HG03432 (cell line): ENCODE results near the gene IL1A.

ENCODE experiments used
- ATAC-seq: cut with Tn5 transposase; IDR thresholded peaks from one replicate; pipeline ENCODE4 v1.9.1; 2021; ENCODE audit warnings: mild to moderate bottlenecking, moderate library complexity; ENCODE audit not compliant: unreplicated experiment

Gene IL1A

DNA sequence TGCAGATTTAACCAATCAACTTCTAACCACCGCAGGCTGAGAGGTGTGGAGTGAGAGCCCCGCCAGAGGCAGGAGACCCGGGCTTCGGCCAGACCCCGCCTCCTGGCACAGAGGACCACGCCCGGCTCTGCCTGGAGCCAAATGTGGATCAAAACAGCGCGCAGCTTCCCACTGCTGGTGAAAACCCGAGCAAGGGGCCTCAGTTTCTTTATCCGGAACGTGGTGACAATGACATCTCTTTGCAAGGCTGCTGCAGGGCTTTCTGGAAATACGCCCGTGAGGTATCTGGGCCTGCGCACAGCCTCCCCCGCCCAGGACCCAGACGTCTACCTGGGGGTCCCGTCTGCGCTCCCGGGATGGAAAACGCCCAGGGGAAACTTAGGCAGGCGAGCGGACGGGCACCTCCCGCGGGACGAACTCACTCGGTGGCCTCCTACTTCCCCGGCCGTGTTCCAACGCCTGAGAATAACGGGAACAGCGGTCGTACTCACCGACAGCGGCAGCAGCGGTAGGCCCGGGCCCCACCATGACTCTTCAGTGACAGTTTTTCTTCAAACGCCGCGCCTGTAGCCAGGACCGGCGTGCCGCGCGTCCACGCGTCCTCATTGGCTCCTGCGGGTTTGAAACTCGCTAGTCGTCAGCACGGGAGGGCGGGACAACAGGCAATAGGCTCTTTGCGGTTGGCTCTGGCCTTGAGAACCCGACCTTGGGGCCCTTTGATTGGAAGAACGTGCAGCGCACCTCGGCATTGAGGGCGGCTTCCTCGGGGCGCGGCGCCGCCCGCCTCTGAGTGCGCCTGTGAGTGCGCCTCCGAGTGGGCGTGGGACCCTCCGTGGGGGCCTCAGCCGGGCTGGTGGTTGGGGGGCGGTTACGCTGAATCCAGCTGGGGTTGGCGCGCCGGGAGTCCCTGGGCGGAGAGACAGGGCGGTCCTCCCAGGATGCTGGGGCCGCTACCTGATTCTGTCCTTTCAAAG is 19.9 kb downstream of the IL1A start, which contains the start of gene CKAP2L:
Gene CKAP2L (minus strand): TSS at position 539 of the 974 bp plus-strand sequence. CDS start 11 bp downstream, at position 528.
- ATAC-seq: peak; percentile 98

DNA sequence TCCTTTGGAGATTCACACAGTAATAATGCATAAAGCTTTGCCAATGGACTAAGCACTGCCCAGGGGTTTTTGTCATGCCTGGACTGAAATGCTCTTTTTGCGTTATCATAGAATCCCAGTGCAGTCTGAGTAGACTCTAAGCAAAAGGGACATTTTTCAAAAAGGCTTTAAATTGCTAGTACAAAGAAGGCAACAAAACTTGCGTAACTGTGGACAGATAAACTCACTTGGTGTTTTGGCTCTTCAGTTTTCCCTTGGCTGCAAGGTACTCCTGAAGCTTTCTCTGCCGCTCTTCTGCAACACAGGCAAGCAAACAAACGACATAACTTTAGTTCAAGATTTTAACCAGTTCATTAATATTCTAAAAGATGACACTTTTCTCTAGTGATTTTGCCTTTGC is 22.0 kb downstream of the IL1A start:
- no peak for ATAC-seq

DNA sequence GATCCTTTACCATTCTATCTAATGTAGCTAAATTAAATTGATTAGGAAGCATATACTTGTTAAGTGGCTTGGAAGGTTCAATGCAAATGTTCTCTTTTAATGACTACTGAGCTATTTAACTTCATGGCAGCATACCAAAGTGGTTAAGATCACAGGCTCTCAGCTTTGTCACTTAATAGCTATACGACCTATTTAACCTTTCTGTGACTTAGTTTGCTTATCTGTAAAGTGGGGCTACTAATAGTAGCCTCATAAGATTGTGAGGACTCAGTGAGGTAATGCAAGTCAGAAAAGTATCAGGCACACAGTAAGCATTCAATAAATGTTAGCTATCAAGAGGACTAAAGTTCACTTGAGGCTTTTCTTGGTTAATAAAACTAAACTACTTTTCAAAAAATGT is 24.1 kb downstream of the IL1A start:
- no peak for ATAC-seq

DNA sequence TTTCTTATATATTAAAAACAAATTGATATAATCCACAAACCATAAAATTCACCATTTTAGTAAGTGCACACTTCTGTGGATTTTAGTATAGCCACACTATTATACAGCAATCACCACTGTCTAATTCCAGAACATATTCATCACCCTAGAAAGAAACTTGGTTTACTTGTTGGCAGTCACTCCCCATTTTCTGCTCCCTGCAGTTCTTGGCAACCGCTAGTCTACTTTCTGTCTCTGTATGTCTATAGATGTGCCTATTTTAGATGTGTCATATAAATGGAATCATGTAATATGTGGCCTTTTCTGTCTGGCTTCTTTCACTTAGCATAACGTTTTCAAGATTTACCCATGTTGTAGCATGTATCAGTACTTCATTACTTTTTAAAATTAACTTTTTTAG is 25.6 kb downstream of the IL1A start:
- ATAC-seq: no peak

DNA sequence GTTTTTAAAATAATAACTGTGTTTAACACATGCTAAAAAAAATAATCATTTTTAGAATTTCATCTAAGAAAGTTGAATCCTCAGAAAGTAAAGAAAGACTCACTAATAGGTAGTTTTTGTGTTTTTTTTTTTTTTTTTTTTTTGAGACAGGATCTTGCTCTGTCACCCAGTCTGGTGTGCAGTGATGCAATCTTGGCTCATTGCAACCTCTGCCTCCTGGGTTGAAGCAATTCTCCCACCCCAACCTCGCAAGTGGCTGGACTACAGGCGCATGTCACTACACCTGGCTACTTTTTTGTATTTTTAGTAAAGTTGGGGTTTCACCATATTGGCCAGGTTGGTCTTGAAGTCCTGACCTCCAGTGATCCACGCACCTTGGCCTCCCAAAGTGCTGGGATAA is 27.0 kb downstream of the IL1A start:
- ATAC-seq: no peak

DNA sequence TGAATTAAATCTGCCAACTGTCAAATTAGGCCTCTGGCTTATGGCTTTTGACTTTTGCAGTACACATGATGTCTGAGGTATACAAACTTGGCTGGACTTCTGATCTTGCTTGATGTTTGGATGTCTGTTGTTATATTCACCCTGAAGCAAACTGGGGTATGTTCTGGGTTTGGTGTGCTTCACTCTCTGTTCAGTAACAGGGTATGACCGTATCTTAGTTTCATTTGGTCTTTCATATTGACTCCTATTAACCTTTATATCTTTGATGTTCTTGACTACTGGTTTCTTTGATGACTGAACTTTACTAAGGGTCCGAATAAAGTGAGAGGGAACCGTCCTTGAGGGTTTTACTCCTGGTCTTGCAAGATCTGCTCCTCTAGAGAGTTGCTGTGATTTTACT is 28.1 kb downstream of the IL1A start:
- no peak for ATAC-seq

DNA sequence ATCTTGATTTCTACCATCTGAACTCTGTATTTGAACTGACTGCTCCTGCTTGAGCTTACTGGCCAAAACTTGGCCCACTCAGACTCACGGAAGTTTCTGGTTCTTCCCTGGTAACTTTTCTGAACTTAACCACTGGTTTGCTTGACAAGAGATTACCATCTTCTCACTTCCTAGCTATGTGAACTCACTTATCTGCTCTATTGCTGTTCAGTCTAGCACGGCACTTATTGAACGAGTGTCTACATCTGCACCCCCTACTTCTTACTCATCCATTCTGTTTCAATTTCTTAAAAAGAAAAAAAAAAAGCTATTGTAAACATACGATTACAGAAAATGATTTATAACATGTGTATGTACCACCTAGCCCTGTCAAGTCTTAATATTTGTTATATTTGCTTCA is 28.8 kb downstream of the IL1A start:
- no peak for ATAC-seq

DNA sequence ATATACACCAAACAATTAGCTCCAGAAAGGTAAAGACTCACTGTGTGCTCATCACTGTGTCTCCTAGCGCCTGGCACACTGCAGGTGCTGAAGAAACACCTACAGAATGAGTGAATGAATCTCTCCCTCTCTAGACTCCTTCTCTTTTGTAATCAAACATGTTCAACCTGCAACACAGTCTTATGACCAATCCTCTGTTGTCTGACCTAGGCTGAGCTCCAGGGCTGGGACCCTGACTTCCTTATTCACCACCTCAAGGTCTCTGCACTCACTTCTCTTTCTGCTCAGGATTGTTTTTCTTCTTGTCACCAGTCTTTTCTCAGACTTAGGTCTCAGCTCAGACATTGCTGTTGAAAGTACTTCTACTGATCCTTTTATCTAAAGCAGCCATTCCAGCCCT is 29.7 kb downstream of the IL1A start:
- no peak for ATAC-seq

DNA sequence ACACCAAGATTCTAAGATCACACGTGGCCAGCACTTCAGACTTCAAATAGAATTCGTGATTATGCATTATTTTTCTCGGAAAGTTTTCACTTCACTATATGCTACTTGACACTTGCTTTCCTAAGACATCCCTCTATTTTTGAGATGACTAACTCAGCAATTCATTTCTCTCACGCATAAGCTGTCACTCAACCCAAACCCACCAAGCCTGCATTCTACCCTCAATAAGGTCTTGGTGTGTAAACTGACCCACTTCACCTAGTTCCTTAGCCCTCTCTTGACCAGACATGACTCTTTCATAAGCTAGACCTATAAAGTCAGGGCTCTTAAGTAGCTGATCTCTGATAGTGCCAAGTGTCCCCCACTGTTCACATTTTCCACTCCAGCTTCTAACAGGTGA is 31.6 kb downstream of the IL1A start:
- ATAC-seq: no peak

DNA sequence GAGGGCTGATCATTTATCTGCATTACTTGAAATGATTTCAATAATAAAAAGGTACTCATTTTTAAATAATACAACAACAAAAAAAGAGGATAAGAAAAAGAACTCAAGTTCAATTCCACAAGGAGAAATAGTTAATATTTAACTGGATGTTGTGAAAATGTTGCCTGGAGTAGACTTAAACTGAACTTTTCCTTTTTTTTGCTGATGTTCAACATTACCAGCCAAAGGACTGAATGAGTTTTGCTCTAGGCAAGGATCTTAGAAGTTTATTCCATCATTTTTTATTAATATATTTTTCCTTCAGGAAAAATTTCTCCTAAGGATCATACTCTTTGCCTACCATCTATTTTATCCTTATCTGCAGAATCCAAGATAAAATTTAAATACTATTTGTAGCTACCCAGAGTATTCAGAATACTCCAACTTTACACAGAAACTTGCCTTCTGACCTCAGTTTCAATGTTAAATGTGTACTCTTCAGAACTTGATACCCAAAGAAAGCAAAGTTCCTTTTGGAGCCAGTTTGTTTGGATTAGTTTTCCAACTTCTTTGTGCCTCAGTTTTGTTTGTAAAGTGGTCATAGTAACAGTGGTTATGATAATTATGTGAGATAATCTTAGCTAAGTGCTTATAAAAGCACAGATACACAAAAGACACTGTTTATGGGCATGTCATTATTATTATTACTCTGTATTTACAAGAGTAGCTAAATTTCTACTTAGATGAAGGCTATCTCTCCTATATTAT is 32.7 kb downstream of the IL1A start:
- ATAC-seq: no peak

DNA sequence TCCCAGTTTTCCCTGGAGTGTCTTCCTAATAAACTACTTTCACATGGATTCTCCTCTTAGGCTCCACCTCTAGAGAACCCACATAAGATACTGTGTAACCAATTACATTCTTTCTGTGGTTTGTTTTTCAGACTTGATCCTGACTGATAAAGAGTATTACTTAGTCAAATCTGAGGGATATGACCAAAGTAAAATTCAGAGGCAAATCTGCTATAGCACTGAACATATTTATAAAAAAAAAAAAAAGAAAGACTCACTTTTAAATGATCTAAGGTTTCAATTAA is 33.8 kb downstream of the IL1A start:
- no peak for ATAC-seq

DNA sequence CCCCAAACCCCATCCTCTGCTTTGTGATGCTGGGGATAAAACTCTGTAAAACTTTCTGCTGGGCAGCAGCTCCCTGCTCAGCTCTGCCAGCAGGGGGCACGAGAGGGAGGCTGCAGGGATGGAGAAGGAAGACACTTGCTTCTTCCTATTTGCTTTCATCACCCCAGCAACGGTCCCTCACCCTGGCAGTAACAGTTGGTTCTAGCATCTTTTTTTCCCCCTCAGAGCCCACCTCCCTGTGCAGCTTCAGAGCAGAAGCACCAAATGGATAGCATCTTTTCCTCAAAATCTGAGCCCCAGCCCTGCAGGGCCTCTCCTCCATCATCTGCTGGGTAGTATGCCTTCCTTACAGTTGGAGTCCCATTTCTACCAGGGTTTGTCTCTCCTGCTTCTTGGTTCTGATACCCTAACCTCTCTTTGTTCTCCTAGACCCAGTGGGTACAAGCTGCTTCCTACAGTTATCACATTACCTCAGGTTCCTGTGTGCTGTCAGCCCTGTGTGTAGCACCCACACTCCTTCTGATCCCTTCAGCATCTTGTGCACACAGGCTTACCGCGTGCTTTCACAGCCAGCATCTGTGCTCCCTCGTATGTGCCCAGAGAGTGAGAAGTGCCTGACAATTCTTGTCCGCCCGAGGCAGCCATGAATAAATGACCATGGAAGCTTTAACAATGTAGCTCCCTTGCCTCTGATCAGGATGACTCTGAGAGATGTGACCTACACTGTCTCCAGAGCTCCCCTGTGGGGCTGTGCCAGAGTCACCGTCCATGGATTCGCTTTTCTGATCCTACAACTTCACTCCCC is 34.3 kb downstream of the IL1A start:
- ATAC-seq: peak; percentile 72

DNA sequence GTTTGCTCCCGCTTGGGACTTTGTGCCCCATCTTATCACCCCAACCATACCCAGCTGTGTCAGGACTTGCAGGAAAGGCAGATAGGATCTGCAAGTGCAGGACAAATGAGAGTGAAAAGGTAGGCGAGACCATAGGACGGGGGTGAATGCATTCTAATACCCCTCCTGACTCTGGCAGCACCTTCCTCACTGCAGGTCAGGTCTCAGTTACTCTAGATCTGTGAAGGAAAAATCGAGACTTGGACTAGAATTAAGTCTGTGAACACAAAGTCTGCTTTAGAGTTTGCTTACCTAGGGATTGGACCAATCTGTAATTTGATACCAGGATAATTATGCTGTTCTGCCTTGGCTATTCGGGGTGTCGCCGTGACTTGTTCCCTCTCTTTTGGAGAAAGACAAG is 43.8 kb downstream of the IL1A start:
- no peak for ATAC-seq

DNA sequence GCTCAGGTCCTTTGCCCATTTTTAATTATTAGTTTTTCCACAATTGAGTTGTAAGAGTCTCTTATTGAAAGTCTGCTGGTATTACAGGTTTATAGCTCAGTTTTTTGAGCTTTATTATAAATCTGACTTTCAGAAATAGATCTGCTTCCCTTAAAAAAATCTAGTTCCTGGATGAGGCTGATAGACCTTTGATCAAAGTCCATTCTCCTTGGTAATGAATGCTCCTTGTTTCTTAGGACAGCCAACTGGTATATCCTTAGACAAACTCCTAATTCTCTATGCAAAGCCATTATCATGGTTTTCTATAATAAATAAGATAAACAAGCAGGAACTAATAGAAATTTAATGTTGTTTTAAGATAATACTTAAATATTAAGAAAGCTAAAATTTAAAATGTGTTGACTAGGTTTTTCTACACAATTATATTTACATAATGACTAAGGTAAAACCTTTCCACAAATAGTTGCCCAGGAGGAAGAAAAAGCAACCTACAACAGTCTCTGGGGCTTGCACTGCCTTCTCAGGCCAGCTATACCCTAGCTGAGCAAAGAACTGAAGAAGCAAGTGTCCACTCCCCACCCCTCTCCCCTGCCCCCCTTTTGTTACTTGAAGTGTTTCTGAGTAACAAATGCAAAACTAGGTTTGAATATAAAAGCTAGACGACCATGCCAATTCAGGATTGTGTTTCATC is 46.6 kb downstream of the IL1A start:
- ATAC-seq: no peak

DNA sequence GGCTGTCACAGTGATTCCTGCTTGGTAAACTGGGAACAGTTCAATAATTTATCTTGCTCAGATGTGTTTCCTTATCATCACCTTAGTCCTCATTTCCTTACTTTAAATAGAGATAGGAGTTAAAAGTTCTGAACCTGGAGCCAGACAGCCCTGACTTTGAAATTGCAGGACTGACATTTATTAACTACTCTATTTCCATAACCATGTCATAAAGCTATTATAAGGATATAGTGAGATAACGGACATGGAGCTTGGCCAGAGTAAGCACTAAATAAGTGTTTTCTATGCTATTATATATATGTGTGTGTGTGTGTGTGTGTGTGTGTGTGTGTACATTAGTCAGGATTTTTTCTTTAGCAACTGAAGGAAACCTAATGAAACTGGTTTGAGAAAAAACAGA is 50.4 kb downstream of the IL1A start:
- ATAC-seq: no peak

DNA sequence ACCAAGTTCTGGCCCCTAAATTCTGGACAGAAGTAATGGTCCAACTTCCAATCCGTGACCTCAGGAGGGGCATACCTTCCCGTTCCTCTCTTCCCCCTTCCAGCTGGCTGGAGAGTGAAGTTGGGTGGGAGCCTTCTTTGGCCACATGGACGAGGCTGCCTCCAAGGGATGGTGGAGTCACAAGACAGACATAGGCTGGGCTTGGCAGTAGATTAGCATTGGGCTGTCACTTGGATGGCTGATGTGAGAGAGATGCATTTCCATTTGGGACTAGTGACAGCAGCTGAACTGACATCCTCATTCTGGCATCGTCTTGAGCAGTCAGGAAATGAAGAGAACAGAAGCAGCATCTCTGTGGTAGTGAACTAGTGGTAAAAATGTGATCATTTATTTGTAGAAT is 50.8 kb downstream of the IL1A start:
- ATAC-seq: no peak

DNA sequence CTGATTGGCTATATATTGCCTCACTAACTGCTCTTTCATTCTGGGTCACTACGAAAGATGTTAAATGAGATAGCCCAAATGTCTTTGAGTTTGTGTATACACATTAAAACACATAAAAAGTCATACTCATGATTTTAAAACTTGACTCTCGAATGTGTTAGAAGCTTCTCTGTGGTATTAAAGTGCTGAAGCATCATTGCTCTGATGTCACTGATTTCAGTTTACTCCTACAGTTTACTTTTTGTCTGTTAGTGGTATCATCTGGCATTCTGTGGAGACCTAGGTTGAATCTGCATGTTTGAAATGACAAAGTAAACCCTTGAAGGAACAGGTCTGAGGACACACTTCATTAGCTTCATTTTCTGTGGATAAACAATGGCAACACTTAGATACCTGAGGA is 52.8 kb downstream of the IL1A start:
- ATAC-seq: no peak

DNA sequence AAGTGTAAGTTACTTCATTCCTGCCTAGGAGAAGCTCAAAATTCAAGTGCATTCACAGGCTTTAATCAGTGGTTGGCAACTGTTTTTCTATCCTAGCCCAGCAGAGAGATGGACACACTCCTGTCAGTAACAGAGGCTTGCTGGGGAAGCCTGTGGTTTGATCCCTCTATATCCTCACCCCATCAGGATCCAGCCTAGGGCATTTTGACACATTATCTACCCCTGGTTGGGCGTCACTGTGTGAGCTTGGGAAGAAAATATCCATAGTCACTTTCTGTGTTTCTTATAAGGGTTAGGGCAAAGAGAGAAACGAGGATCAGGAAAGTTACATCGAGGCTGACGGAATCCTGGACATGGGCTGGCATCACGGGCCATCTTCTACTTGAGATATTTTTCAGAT is 53.5 kb downstream of the IL1A start:
- ATAC-seq: no peak

DNA sequence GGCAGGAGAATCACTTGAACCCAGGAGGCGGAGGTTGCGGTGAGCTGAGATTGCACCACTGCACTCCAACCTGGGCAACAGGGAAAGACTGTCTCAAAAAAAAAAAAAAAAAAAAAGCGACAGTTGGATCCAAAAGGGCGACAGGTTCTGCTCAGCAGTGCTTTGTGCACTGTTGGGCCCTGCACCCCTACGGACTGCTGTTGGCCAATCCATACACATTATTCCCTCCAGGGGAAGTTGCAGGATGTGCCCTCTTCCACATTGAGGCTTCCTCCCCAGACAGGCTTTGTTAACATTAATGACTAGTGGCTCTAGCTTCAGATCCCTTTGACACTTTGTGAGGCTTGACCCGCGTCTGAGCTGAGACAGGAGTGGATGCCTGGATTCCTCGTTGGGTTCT is 54.1 kb downstream of the IL1A start:
- no peak for ATAC-seq

DNA sequence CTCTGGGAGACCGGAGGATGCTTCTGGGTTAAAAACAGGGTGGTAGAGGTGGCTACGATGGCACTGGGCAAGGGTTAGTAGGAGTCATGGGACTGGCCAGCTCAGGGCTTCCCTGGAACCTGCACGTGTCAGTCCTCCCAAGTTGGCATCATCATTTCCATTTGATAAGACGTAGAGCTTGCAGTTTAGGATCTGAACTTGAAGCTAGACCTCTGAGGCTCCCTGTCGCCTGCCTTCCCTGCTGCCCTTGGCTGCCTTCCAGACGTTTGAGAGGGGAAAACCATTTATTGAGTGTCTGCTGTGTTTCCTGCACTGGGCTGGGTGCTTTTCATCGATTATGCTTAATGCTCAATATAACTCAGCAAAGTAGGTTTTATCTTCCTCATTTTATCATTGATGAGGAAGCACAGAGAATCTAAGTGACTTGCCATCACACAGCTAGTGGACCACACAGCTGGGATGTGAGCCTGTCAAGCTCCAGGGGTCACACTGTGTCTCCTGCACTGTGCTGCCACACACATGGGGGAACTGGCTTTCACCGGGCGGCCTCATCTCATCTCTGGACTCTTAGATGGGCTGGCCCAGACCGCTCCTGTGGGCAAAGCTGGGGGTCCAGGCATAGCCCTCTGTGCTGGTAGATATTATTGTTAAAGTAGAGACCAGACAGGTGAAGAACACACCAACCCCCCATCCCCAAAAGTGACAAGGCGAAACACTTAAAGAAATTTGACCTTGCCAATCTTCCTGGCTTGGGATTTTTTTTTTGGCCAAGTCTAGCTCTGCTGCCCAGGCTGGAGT is 55.7 kb downstream of the IL1A start:
- no peak for ATAC-seq
